Smooth muscle cell (in vitro differentiated cells): Measurements from ENCODE around the gene APC. TPM values are rescaled to one million over a fixed set of nuclear protein-coding genes. Genes with fewer than 3 reads are reported as not detected.

Experiments used
- DNase-seq: peaks from one replicate; lab custom pipeline; 2025; ENCODE audit not compliant: unreplicated experiment; lab: John Stamatoyannopoulos, UW
- H2AFZ ChIP-seq: fragments of 200-600 bp; sonication (generic); 2 replicates; pipeline ENCODE4 v1.6.0; 2016; ENCODE audit warnings: antibody characterized with exemption, low read depth, mild to moderate bottlenecking
- H3F3A ChIP-seq: fragments of 200-600 bp; sonication (generic); 2 replicates; pipeline ENCODE4 v1.6.0; 2017; ENCODE audit warnings: antibody characterized with exemption, low read depth
- H3K27ac ChIP-seq: fragments of 200-600 bp; sonication (generic); 2 replicates; pipeline ENCODE4 v1.5.1; 2016; ENCODE audit warnings: low read depth, mild to moderate bottlenecking
- H3K27me3 ChIP-seq: fragments of 200-600 bp; sonication (generic); 2 replicates; pipeline ENCODE4 v1.6.1; 2016; ENCODE audit warnings: low read depth, mild to moderate bottlenecking
- H3K36me3 ChIP-seq: fragments of 200-600 bp; sonication (generic); 2 replicates; pipeline ENCODE4 v1.5.1; 2016; ENCODE audit warnings: low read depth
- H3K4me1 ChIP-seq: fragments of 200-600 bp; sonication (generic); 2 replicates; pipeline ENCODE4 v1.5.1; 2016; ENCODE audit warnings: low read depth
- H3K4me2 ChIP-seq: fragments of 200-600 bp; sonication (generic); 2 replicates; pipeline ENCODE4 v1.6.0; 2016; ENCODE audit warnings: mild to moderate bottlenecking
- H3K4me3 ChIP-seq: fragments of 200-600 bp; sonication (generic); 2 replicates; pipeline ENCODE4 v1.5.1; 2016; ENCODE audit warnings: mild to moderate bottlenecking
- H3K79me2 ChIP-seq: fragments of 200-600 bp; sonication (generic); 2 replicates; pipeline ENCODE4 v1.6.0; 2016; ENCODE audit warnings: low read depth, mild to moderate bottlenecking
- H3K9ac ChIP-seq: fragments of 200-600 bp; sonication (generic); 2 replicates; pipeline ENCODE4 v1.6.0; 2016; ENCODE audit warnings: low read depth
- H3K9me3 ChIP-seq: fragments of 200-600 bp; sonication (generic); replicated peaks from 2 replicates; pipeline ENCODE4 v1.5.1; 2016; ENCODE audit warnings: low read depth
- H4K20me1 ChIP-seq: fragments of 200-600 bp; sonication (generic); 2 replicates; pipeline ENCODE4 v1.6.0; 2016; ENCODE audit warnings: low read depth
- WGBS: methylation state at CpG from one replicate; pipeline ENCODE4 v1.1.7; 2016; ENCODE audit warnings: low lambda C conversion rate; 5-methylcytosine and 5-hydroxymethylcytosine counted together
- polyA plus RNA-seq: library from polyadenylated mRNA; unstranded; fragments of >200 nt; fragmentation: Nextera tagmentation; extraction: Ambion mirVana; gene quantifications from 2 replicates; pipeline ENCODE4 v1.2.1, GENCODE V29; 2016
- total RNA-seq: library from RNA; depleted of rRNA; stranded (reverse); fragments of >200 nt; gene quantifications from 2 replicates; pipeline ENCODE4 v1.2.3, GENCODE V29; 2014
- TF ChIP-seq, protein P1 (sequence below): fragments of 200-600 bp; sonication (generic); IDR thresholded peaks from 2 replicates; pipeline ENCODE4 v1.5.1; 2017; ENCODE audit warnings: borderline replicate concordance, mild to moderate bottlenecking, antibody characterized with exemption; ENCODE audit not compliant: insufficient read depth, poor library complexity, severe bottlenecking

The APC gene
- total and polyA plus RNA-seq, 2 experiments from 2014 or later, result 9.1 to 36.7 TPM

DNA sequence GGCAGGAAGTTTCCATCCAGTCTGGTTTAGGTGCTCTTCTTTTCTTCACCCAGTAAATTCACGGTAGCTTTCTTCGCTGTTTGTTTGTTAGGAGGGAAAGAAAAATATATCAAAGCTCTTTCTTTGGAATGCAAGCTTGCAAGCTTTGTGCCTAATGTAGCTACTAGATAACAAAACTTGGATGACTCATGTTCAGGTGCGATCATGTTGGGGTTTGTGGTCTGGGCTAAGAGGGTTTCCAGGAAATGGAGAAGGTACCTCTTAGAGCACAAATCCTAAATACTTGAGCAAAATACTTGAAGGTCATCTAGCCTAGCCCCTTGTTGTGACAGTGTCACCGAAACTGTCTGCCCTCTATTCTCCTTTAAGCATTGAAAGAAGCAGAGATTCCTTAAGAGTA, 141.1 kb downstream of the APC start:
- peak overlapping the region; percentile 78 for H3K27ac ChIP-seq
- no peak for DNase-seq
- H3K4me3 ChIP-seq, result no peak overlapping the region
- H3K4me1 ChIP-seq, result peaks cover 5% of the 10 kb centered on the region
- no peak overlapping the region for H3K9ac ChIP-seq
- no peaks in the 10 kb centered on the region for H3K36me3 ChIP-seq
- 76% methylated on average over 4 of the region's 4 CpGs for WGBS
- H4K20me1 ChIP-seq, result peaks cover 51% of the 10 kb centered on the region
- TF ChIP-seq, protein P1, sequence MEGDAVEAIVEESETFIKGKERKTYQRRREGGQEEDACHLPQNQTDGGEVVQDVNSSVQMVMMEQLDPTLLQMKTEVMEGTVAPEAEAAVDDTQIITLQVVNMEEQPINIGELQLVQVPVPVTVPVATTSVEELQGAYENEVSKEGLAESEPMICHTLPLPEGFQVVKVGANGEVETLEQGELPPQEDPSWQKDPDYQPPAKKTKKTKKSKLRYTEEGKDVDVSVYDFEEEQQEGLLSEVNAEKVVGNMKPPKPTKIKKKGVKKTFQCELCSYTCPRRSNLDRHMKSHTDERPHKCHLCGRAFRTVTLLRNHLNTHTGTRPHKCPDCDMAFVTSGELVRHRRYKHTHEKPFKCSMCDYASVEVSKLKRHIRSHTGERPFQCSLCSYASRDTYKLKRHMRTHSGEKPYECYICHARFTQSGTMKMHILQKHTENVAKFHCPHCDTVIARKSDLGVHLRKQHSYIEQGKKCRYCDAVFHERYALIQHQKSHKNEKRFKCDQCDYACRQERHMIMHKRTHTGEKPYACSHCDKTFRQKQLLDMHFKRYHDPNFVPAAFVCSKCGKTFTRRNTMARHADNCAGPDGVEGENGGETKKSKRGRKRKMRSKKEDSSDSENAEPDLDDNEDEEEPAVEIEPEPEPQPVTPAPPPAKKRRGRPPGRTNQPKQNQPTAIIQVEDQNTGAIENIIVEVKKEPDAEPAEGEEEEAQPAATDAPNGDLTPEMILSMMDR, result no peak
- no peak overlapping the region for H2AFZ ChIP-seq
- peaks cover 34% of the 10 kb centered on the region for H3F3A ChIP-seq
- no peaks in the 10 kb centered on the region for H3K79me2 ChIP-seq
- H3K4me2 ChIP-seq, result peak overlapping the region; percentile 16
- H3K9me3 ChIP-seq, result no peaks in the 10 kb centered on the region
- H3K27me3 ChIP-seq, result no peaks in the 10 kb centered on the region

GRCh38 chr5:112880219-112880964, 142.7 kb downstream of the APC start:
- DNase-seq, result no peak
- no peaks in the 10 kb centered on the region for H3K27me3 ChIP-seq
- H3K4me3 ChIP-seq, result no peak overlapping the region
- H4K20me1 ChIP-seq, result peaks cover 62% of the 10 kb centered on the region
- peaks cover 5% of the 10 kb centered on the region for H3K4me1 ChIP-seq
- peaks cover 34% of the 10 kb centered on the region for H3F3A ChIP-seq
- WGBS, result 64% methylated on average over 2 of the region's 2 CpGs
- H3K4me2 ChIP-seq, result no peak overlapping the region
- no peaks in the 10 kb centered on the region for H3K36me3 ChIP-seq
- TF ChIP-seq, protein P1, result no peak
- H3K9me3 ChIP-seq, result no peaks in the 10 kb centered on the region
- no peak overlapping the region for H2AFZ ChIP-seq
- H3K79me2 ChIP-seq, result no peaks in the 10 kb centered on the region
- no peak overlapping the region for H3K9ac ChIP-seq
- H3K27ac ChIP-seq, result peak overlapping the region; percentile 78

DNA sequence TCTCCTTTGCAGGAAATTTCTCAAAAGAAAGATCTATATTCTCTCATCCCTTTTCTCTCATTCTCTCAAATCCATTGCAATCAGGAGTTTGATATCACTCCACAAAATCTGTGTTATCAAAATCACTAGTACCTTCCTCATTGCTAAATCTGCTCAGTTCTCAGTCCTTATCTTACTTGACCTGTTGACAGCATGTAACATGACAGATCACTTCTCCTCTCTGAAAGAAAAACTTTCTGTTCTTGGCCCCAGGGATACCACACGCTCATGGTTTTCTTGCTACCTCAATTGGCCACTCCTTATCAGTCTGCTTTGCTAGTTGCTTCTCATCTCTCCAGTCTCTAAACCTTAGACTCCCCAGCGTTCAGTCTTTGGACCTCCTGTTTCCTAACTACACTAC, 145.5 kb downstream of the APC start:
- Histone ChIP-seq H3K79me2 (no peaks in the 10 kb centered on the region), H4K20me1 (peaks cover 67% of the 10 kb centered on the region), H3K27me3 (no peaks in the 10 kb centered on the region), H3K9ac (no peak overlapping the region), H3K4me3 (no peak overlapping the region), H3K4me2 (no peak overlapping the region), H3K27ac (no peak overlapping the region), H3F3A (peaks cover 22% of the 10 kb centered on the region), H2AFZ (no peak overlapping the region), H3K9me3 (no peaks in the 10 kb centered on the region), H3K36me3 (peaks cover 9% of the 10 kb centered on the region), H3K4me1 (peaks cover 4% of the 10 kb centered on the region)
- TF ChIP-seq, protein P1, result no peak
- no peak for DNase-seq
- 96% methylated on average over 2 of the region's 2 CpGs for WGBS

- Histone ChIP-seq H3F3A (peaks cover 9% of the 10 kb centered on the region), H3K4me2 (no peak overlapping the region), H3K9me3 (no peaks in the 10 kb centered on the region), H3K36me3 (peaks cover 12% of the 10 kb centered on the region), H3K79me2 (peaks cover 16% of the 10 kb centered on the region), H3K4me3 (no peak overlapping the region), H3K27me3 (no peaks in the 10 kb centered on the region), H3K9ac (no peak overlapping the region), H4K20me1 (peaks cover 66% of the 10 kb centered on the region), H2AFZ (no peak overlapping the region), H3K27ac (no peak overlapping the region), H3K4me1 (no peaks in the 10 kb centered on the region)
- TF ChIP-seq, protein P1, result no peak
- WGBS, result 99% methylated on average over 3 of the region's 3 CpGs
- DNase-seq, result no peak
Observed at GRCh38 chr5:112885001-112885400, 147.3 kb downstream of the APC start.
